Fibroblast of lung (primary cell): ENCODE measurements around the gene RGS16.

Experiments used
- CTCF ChIP-seq, 2 donors: IDR thresholded peaks in 1 of 2; conservative IDR thresholded peaks in 1 of 2; 1 replicate in 1 of 2; 2 replicates in 1 of 2; pipeline ENCODE4 v1.5.1; 2011 to 2012; ENCODE audit warnings: low read length in 2 of 2, control low read depth in 1 of 2, inconsistent platforms in 1 of 2, low read depth in 1 of 2, mild to moderate bottlenecking in 1 of 2
- EZH2 ChIP-seq: IDR thresholded peaks from 2 replicates; pipeline ENCODE4 v1.5.1; 2012; ENCODE audit warnings: low read length, control low read depth, mild to moderate bottlenecking; ENCODE audit errors: missing control alignments

GRCh38 chr1:182564406-182565004, 39.7 kb downstream of the RGS16 start:
- no peak for TF ChIP-seq CTCF (conservative IDR thresholded peaks at IDR 0.05 in 1 of 2, IDR thresholded peaks at IDR 0.05 in 1 of 2; ENCODE audit: low read depth in 1 of 2, low read length in 2 of 2)
- no peak for TF ChIP-seq EZH2
